ENCODE measurements around the gene GGACT.
"Not testable (repeated sequence)": the region's sequence is repeated elsewhere in the genome, so short reads cannot be mapped to it uniquely, and the experiment has no call there.

Gene GGACT

GRCh38 chr13:100581504-100581903, 7.1 kb downstream of the GGACT start:
- Mint-ChIP-seq H3K9me3 (no peaks in the 10 kb centered on the region), H3K36me3 (ENCODE audit: low read depth) (peaks cover 2% of the 10 kb centered on the region), H3K4me1 (peaks cover 29% of the 10 kb centered on the region), H3K4me3 (no peak overlapping the region), H3K27ac (no peak overlapping the region), H3K27me3 (no peaks in the 10 kb centered on the region)
- no peak for DNase-seq
- no peak for ATAC-seq

GRCh38 chr13:100581030-100581429, 7.6 kb downstream of the GGACT start:
- Mint-ChIP-seq H3K4me3 (no peak overlapping the region), H3K27ac (no peak overlapping the region), H3K36me3 (ENCODE audit: low read depth) (peaks cover 2% of the 10 kb centered on the region), H3K9me3 (no peaks in the 10 kb centered on the region), H3K27me3 (no peaks in the 10 kb centered on the region), H3K4me1 (peaks cover 28% of the 10 kb centered on the region)
- no peak for DNase-seq
- ATAC-seq, result no peak

- Mint-ChIP-seq H3K9me3 (no peaks in the 10 kb centered on the region), H3K4me1 (peaks cover 23% of the 10 kb centered on the region), H3K4me3 (no peak overlapping the region), H3K27ac (no peak overlapping the region), H3K36me3 (ENCODE audit: low read depth) (peaks cover 2% of the 10 kb centered on the region), H3K27me3 (no peaks in the 10 kb centered on the region)
- ATAC-seq (no peak), DNase-seq (no peak)
Observed at GRCh38 chr13:100580045-100580444, 8.5 kb downstream of the GGACT start.

GRCh38 chr13:100577239-100577638, 11.3 kb downstream of the GGACT start:
- not testable (repeated sequence) for H3K27ac Mint-ChIP-seq, H3K4me3 Mint-ChIP-seq
- peaks cover 27% of the 10 kb centered on the region for H3K4me1 Mint-ChIP-seq

GRCh38 chr13:100573121-100573520, 15.5 kb downstream of the GGACT start:
- Mint-ChIP-seq H3K36me3 (ENCODE audit: low read depth) (no peaks in the 10 kb centered on the region), H3K9me3 (no peaks in the 10 kb centered on the region), H3K4me1 (peaks cover 14% of the 10 kb centered on the region), H3K4me3 (no peak overlapping the region), H3K27ac (no peak overlapping the region), H3K27me3 (no peaks in the 10 kb centered on the region)
- DNase-seq, result peak; percentile 78
- ATAC-seq, result peak; percentile 84

More at GRCh38 chr13:100577239-100577638, 11.3 kb downstream of the GGACT start:
- not testable (repeated sequence) for ATAC-seq; DNase-seq; H3K9me3 Mint-ChIP-seq; H3K27me3 Mint-ChIP-seq; H3K36me3 Mint-ChIP-seq (ENCODE audit: low read depth)

- Mint-ChIP-seq H3K27ac (no peak overlapping the region), H3K4me1 (no peaks in the 10 kb centered on the region), H3K36me3 (ENCODE audit: low read depth) (peaks cover 6% of the 10 kb centered on the region), H3K27me3 (no peaks in the 10 kb centered on the region), H3K4me3 (no peak overlapping the region), H3K9me3 (no peaks in the 10 kb centered on the region)
- DNase-seq (no peak), ATAC-seq (no peak)
Observed at GRCh38 chr13:100566543-100566942, 22.0 kb downstream of the GGACT start.

GRCh38 chr13:100565286-100565685, 23.3 kb downstream of the GGACT start:
- Mint-ChIP-seq H3K27ac (no peak overlapping the region), H3K9me3 (no peaks in the 10 kb centered on the region), H3K4me1 (no peaks in the 10 kb centered on the region), H3K36me3 (ENCODE audit: low read depth) (peaks cover 6% of the 10 kb centered on the region), H3K4me3 (no peak overlapping the region), H3K27me3 (no peaks in the 10 kb centered on the region)
- no peak for DNase-seq
- ATAC-seq, result no peak

- Mint-ChIP-seq H3K27me3 (no peaks in the 10 kb centered on the region), H3K9me3 (no peaks in the 10 kb centered on the region), H3K4me1 (no peaks in the 10 kb centered on the region), H3K4me3 (no peak overlapping the region), H3K27ac (no peak overlapping the region), H3K36me3 (ENCODE audit: low read depth) (peaks cover 6% of the 10 kb centered on the region)
- no peak for ATAC-seq
- no peak for DNase-seq
Observed at GRCh38 chr13:100564444-100565223, 24.0 kb downstream of the GGACT start.

- ATAC-seq (no peak), DNase-seq (no peak)
- no peak overlapping the region for H3K27ac Mint-ChIP-seq
- no peaks in the 10 kb centered on the region for H3K27me3 Mint-ChIP-seq
- H3K4me3 Mint-ChIP-seq, result no peak overlapping the region
- H3K4me1 Mint-ChIP-seq, result no peaks in the 10 kb centered on the region
- H3K9me3 Mint-ChIP-seq, result no peaks in the 10 kb centered on the region
- peaks cover 6% of the 10 kb centered on the region for H3K36me3 Mint-ChIP-seq (ENCODE audit: low read depth)
Observed at GRCh38 chr13:100563779-100564178, 24.8 kb downstream of the GGACT start.

GRCh38 chr13:100561599-100562204, 26.9 kb downstream of the GGACT start:
- Mint-ChIP-seq H3K27ac (no peak overlapping the region), H3K36me3 (ENCODE audit: low read depth) (peaks cover 3% of the 10 kb centered on the region), H3K4me1 (no peaks in the 10 kb centered on the region), H3K4me3 (no peak overlapping the region), H3K27me3 (no peaks in the 10 kb centered on the region), H3K9me3 (no peaks in the 10 kb centered on the region)
- ATAC-seq (no peak), DNase-seq (no peak)

- ATAC-seq (no peak), DNase-seq (no peak)
- Mint-ChIP-seq H3K4me3 (no peak overlapping the region), H3K9me3 (no peaks in the 10 kb centered on the region), H3K36me3 (ENCODE audit: low read depth) (no peaks in the 10 kb centered on the region), H3K27ac (no peak overlapping the region), H3K4me1 (no peaks in the 10 kb centered on the region), H3K27me3 (no peaks in the 10 kb centered on the region)
Observed at GRCh38 chr13:100561158-100561499, 27.5 kb downstream of the GGACT start.

- no peaks in the 10 kb centered on the region for H3K36me3 Mint-ChIP-seq (ENCODE audit: low read depth)
- H3K4me3 Mint-ChIP-seq, result no peak overlapping the region
- H3K9me3 Mint-ChIP-seq, result no peaks in the 10 kb centered on the region
- DNase-seq, result no peak
- H3K27ac Mint-ChIP-seq, result no peak overlapping the region
- ATAC-seq, result no peak
- H3K27me3 Mint-ChIP-seq, result no peaks in the 10 kb centered on the region
- no peaks in the 10 kb centered on the region for H3K4me1 Mint-ChIP-seq
Observed at GRCh38 chr13:100560498-100561157, 28.0 kb downstream of the GGACT start.

- H3K36me3 Mint-ChIP-seq (ENCODE audit: low read depth), result peaks cover 1% of the 10 kb centered on the region
- no peak overlapping the region for H3K4me3 Mint-ChIP-seq
- H3K4me1 Mint-ChIP-seq, result no peaks in the 10 kb centered on the region
- H3K27me3 Mint-ChIP-seq, result no peaks in the 10 kb centered on the region
- ATAC-seq (no peak), DNase-seq (no peak)
- H3K27ac Mint-ChIP-seq, result no peak overlapping the region
- no peaks in the 10 kb centered on the region for H3K9me3 Mint-ChIP-seq
Observed at GRCh38 chr13:100559886-100560285, 28.7 kb downstream of the GGACT start.

- ATAC-seq (no peak), DNase-seq (no peak)
- Mint-ChIP-seq H3K9me3 (no peaks in the 10 kb centered on the region), H3K4me3 (no peak overlapping the region), H3K27me3 (no peaks in the 10 kb centered on the region), H3K4me1 (no peaks in the 10 kb centered on the region), H3K27ac (no peak overlapping the region), H3K36me3 (ENCODE audit: low read depth) (peaks cover 2% of the 10 kb centered on the region)
Observed at GRCh38 chr13:100552755-100553154, 35.8 kb downstream of the GGACT start.

GRCh38 chr13:100549316-100549715, 39.3 kb downstream of the GGACT start:
- ATAC-seq (no peak), DNase-seq (no peak)
- no peaks in the 10 kb centered on the region for H3K27me3 Mint-ChIP-seq
- H3K4me1 Mint-ChIP-seq, result no peaks in the 10 kb centered on the region
- no peak overlapping the region for H3K4me3 Mint-ChIP-seq
- no peaks in the 10 kb centered on the region for H3K9me3 Mint-ChIP-seq
- H3K27ac Mint-ChIP-seq, result no peak overlapping the region
- no peaks in the 10 kb centered on the region for H3K36me3 Mint-ChIP-seq (ENCODE audit: low read depth)
